ENCODE data around the gene BCAR3. TPM values are rescaled to one million over a fixed set of nuclear protein-coding genes. Genes with fewer than 3 reads are reported as not detected.
"Not testable (repeated sequence)": the region's sequence is repeated elsewhere in the genome, so short reads cannot be mapped to it uniquely, and the experiment has no call there.

The BCAR3 gene
- total RNA-seq, 5 donors from 2014 or later (not counting 1 experiment from before 2014, with no cell fraction given) = 0.63 to 2.5 (median 1.4) TPM

DNA sequence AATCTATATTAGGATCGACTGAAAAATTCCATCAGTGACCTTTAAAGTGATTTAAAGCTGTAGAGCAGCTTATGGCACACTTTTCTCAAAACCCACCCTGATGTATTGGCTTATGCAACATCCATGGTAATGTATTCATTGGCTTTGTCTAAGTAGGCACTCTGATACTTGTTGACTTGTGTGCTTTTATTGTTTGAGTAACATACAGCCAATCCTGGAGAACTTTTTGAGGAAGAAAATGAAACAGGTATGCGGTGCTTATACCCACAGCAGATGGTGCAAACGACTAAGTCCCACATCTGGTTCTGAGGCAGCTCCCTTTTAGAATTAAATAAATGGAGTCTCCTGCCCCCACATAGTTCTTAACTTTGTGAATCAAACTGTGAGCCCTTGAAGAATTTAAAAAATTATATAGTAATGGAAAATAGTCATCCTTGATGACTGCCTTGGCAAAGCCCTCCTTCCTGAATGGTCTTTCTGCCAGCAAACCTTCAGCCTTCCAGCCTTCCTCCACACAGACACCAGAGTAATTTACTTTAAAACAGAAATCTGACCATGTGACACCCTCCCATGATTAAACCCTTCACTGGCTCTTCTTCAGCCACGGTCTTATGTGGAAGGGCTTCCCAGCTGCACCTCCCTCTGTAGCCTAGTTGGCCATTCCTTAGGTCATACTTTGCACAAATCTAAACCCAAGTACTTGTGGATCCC is 116.0 kb downstream of the BCAR3 start:
- H3K27ac Mint-ChIP-seq = no peak overlapping the region
- H3K36me3 ChIP-seq (ENCODE audit: control insufficient read depth in 2 of 2, extremely low read depth in 1 of 2, insufficient read depth in 1 of 2, low read length in 1 of 2) = no peaks in the 10 kb centered on the region
- H3K27ac ChIP-seq (ENCODE audit: low read length) = no peak overlapping the region
- POLR2A ChIA-PET = no interaction called here
- no peaks in the 10 kb centered on the region for H3K9me3 ChIP-seq
- no peaks in the 10 kb centered on the region for H3K4me1 ChIP-seq (ENCODE audit: control insufficient read depth in 1 of 2, extremely low read depth in 1 of 2, insufficient read depth in 2 of 2, low read length in 2 of 2)
- no peaks in the 10 kb centered on the region for H3K27me3 ChIP-seq (replicated peaks in 1 of 2; ENCODE audit: control insufficient read depth in 2 of 2, extremely low read depth in 1 of 2, insufficient read depth in 2 of 2, low read length in 1 of 2)
- DNase-seq (no peak), ATAC-seq (replicated peaks in 1 of 4) (no peak)
- H3K4me3 ChIP-seq (ENCODE audit: control insufficient read depth in 1 of 2, extremely low read depth in 1 of 2, low read length in 1 of 2) = no peak overlapping the region
- CTCF ChIA-PET = no interaction called here
- no peaks in the 10 kb centered on the region for H3K9me3 Mint-ChIP-seq
- WGBS (ENCODE audit: insufficient coverage) = 86% methylated on average over 1 of the region's 4 CpGs
- no peaks in the 10 kb centered on the region for H3K27me3 Mint-ChIP-seq
- H3K4me1 Mint-ChIP-seq = no peaks in the 10 kb centered on the region
- peaks cover 2% of the 10 kb centered on the region for H3K36me3 Mint-ChIP-seq
- H3K4me3 Mint-ChIP-seq = no peak overlapping the region

DNA sequence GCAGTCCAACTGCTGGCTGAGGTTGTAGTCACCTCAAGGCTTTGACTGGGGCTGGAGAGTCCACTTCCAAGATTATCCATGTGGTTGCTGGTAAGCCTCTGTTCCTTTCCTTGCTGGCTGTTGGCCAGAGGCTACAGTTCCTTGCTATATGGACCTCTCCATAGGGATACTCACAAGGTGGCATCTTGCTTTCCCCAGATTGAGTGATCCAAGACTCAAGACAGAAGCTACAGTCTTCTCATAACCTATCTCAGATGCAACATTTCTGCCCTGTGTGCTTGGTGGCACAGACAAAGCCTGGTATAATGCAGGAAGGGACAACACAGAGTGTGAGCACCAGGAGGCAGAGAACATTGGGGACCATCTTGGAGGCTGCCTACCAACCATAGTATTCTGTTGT is 121.9 kb downstream of the BCAR3 start:
- H3K4me3 ChIP-seq (ENCODE audit: control insufficient read depth in 1 of 2, extremely low read depth in 1 of 2, low read length in 1 of 2) = no peak overlapping the region
- no peaks in the 10 kb centered on the region for H3K36me3 Mint-ChIP-seq

DNA sequence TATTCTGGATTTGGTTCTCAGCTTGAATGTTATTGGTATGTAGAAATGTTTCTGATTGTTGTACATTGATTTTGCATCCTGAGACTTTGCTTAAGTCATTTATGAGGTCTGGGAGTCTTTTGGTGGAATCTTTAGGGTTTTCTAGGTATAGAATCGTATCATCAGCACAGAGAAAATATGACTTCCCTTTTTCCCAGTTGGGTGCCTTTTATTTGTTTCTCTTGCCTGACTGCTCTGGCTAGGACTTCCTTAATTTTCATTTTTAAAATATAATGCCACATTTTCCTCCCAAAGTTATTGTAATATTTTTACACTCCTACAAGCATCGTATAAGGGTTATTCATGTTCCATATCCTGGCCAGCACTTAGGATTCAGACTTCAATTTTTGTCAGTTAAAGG is 122.6 kb downstream of the BCAR3 start:
- Mint-ChIP-seq H3K36me3 (no peaks in the 10 kb centered on the region), H3K27me3 (peaks cover 0 to 3% of the 10 kb centered on the region in 2 donors), H3K4me1 (peaks cover 10 to 14% (median 13%) of the 10 kb centered on the region in 3 donors), H3K27ac (no peak overlapping the region), H3K9me3 (no peaks in the 10 kb centered on the region), H3K4me3 (no peak overlapping the region)
- CTCF ChIA-PET = no interaction called here
- ATAC-seq (replicated peaks in 1 of 4) (no peak), DNase-seq (no peak)
- no peaks in the 10 kb centered on the region for H3K36me3 ChIP-seq (ENCODE audit: control insufficient read depth in 2 of 2, extremely low read depth in 1 of 2, insufficient read depth in 1 of 2, low read length in 1 of 2)
- POLR2A ChIA-PET = no interaction called here
- no peaks in the 10 kb centered on the region for H3K27me3 ChIP-seq (replicated peaks in 1 of 2; ENCODE audit: control insufficient read depth in 2 of 2, extremely low read depth in 1 of 2, insufficient read depth in 2 of 2, low read length in 1 of 2)
- peaks cover 0 to 10% of the 10 kb centered on the region in 2 experiments for H3K4me1 ChIP-seq (ENCODE audit: control insufficient read depth in 1 of 2, extremely low read depth in 1 of 2, insufficient read depth in 2 of 2, low read length in 2 of 2)
- H3K27ac ChIP-seq (ENCODE audit: low read length) = no peak overlapping the region
- no peaks in the 10 kb centered on the region for H3K9me3 ChIP-seq
- no CpG with 5 or more reads among the region's 2 CpGs for WGBS (ENCODE audit: insufficient coverage)
- H3K4me3 ChIP-seq (ENCODE audit: control insufficient read depth in 1 of 2, extremely low read depth in 1 of 2, low read length in 1 of 2) = no peak overlapping the region

More for the DNA sequence above, 121.9 kb downstream of the BCAR3 start:
- no peak overlapping the region for H3K4me3 Mint-ChIP-seq
- no peaks in the 10 kb centered on the region for H3K36me3 ChIP-seq (ENCODE audit: control insufficient read depth in 2 of 2, extremely low read depth in 1 of 2, insufficient read depth in 1 of 2, low read length in 1 of 2)
- POLR2A ChIA-PET = no interaction called here
- no peaks in the 10 kb centered on the region for H3K27me3 ChIP-seq (replicated peaks in 1 of 2; ENCODE audit: control insufficient read depth in 2 of 2, extremely low read depth in 1 of 2, insufficient read depth in 2 of 2, low read length in 1 of 2)
- H3K4me1 ChIP-seq (ENCODE audit: control insufficient read depth in 1 of 2, extremely low read depth in 1 of 2, insufficient read depth in 2 of 2, low read length in 2 of 2) = peaks cover 0 to 8% of the 10 kb centered on the region in 2 experiments
- no peaks in the 10 kb centered on the region for H3K9me3 ChIP-seq
- no peak for DNase-seq
- CTCF ChIA-PET = no interaction called here
- H3K4me1 Mint-ChIP-seq = peaks cover 7 to 8% (median 7%) of the 10 kb centered on the region in 3 donors
- H3K27me3 Mint-ChIP-seq = peaks cover 0 to 3% of the 10 kb centered on the region in 2 donors
- no peak overlapping the region for H3K27ac Mint-ChIP-seq
- H3K9me3 Mint-ChIP-seq = no peaks in the 10 kb centered on the region
- no peak for ATAC-seq (replicated peaks in 1 of 4)
- no peak overlapping the region for H3K27ac ChIP-seq (ENCODE audit: low read length)

- no peaks in the 10 kb centered on the region for H3K36me3 Mint-ChIP-seq
- H3K4me1 ChIP-seq (ENCODE audit: control insufficient read depth in 1 of 2, extremely low read depth in 1 of 2, insufficient read depth in 2 of 2, low read length in 2 of 2) = peaks cover 0 to 10% of the 10 kb centered on the region in 2 experiments
- no peak overlapping the region for H3K4me3 ChIP-seq (ENCODE audit: control insufficient read depth in 1 of 2, extremely low read depth in 1 of 2, low read length in 1 of 2)
- no peak overlapping the region for H3K27ac ChIP-seq (ENCODE audit: low read length)
- DNase-seq = no peak
- no peak overlapping the region for H3K27ac Mint-ChIP-seq
- peaks cover 10 to 28% (median 19%) of the 10 kb centered on the region in 3 donors for H3K4me1 Mint-ChIP-seq
- POLR2A ChIA-PET = no interaction called here
- peaks cover 0 to 6% of the 10 kb centered on the region in 2 donors for H3K27me3 Mint-ChIP-seq
- ATAC-seq (replicated peaks in 1 of 4) = no peak
- no peaks in the 10 kb centered on the region for H3K36me3 ChIP-seq (ENCODE audit: control insufficient read depth in 2 of 2, extremely low read depth in 1 of 2, insufficient read depth in 1 of 2, low read length in 1 of 2)
- no CpG with 5 or more reads among the region's 2 CpGs for WGBS (ENCODE audit: insufficient coverage)
- no peak overlapping the region for H3K4me3 Mint-ChIP-seq
- CTCF ChIA-PET = no interaction called here
- no peaks in the 10 kb centered on the region for H3K27me3 ChIP-seq (replicated peaks in 1 of 2; ENCODE audit: control insufficient read depth in 2 of 2, extremely low read depth in 1 of 2, insufficient read depth in 2 of 2, low read length in 1 of 2)
- no peaks in the 10 kb centered on the region for H3K9me3 Mint-ChIP-seq
- no peaks in the 10 kb centered on the region for H3K9me3 ChIP-seq
Measured at GRCh38 chr1:93556291-93556690, 125.3 kb downstream of the BCAR3 start.

GRCh38 chr1:93554883-93555872 is 126.5 kb downstream of the BCAR3 start:
- Mint-ChIP-seq H3K4me1 (peaks cover 10 to 28% (median 19%) of the 10 kb centered on the region in 3 donors), H3K9me3 (no peaks in the 10 kb centered on the region), H3K36me3 (peaks cover 3% of the 10 kb centered on the region), H3K27ac (no peak overlapping the region), H3K4me3 (no peak overlapping the region), H3K27me3 (peaks cover 0 to 6% of the 10 kb centered on the region in 2 donors)
- WGBS (ENCODE audit: insufficient coverage) = 94% methylated on average over 3 of the region's 7 CpGs
- Histone ChIP-seq H3K36me3 (ENCODE audit: control insufficient read depth in 2 of 2, extremely low read depth in 1 of 2, insufficient read depth in 1 of 2, low read length in 1 of 2) (no peaks in the 10 kb centered on the region), H3K9me3 (no peaks in the 10 kb centered on the region), H3K27ac (ENCODE audit: low read length) (no peak overlapping the region), H3K4me1 (ENCODE audit: control insufficient read depth in 1 of 2, extremely low read depth in 1 of 2, insufficient read depth in 2 of 2, low read length in 2 of 2) (peaks cover 0 to 10% of the 10 kb centered on the region in 2 experiments), H3K4me3 (ENCODE audit: control insufficient read depth in 1 of 2, extremely low read depth in 1 of 2, low read length in 1 of 2) (no peak overlapping the region), H3K27me3 (replicated peaks in 1 of 2; ENCODE audit: control insufficient read depth in 2 of 2, extremely low read depth in 1 of 2, insufficient read depth in 2 of 2, low read length in 1 of 2) (no peaks in the 10 kb centered on the region)
- no peak for DNase-seq
- ATAC-seq (replicated peaks in 1 of 4) = no peak
- ChIA-PET POLR2A (interaction anchor here in 1 of 2 donors (0.6 kb wide), 1 partner anchor 70 kb away, joined by 3 read pairs; no protein-coding TSS in a partner anchor), CTCF (no interaction called here)

- H3K27ac ChIP-seq (ENCODE audit: low read length); H3K9me3 Mint-ChIP-seq; H3K4me3 ChIP-seq (ENCODE audit: control insufficient read depth in 1 of 2, extremely low read depth in 1 of 2, low read length in 1 of 2); H3K36me3 ChIP-seq (ENCODE audit: control insufficient read depth in 2 of 2, extremely low read depth in 1 of 2, insufficient read depth in 1 of 2, low read length in 1 of 2); H3K27me3 Mint-ChIP-seq; H3K27me3 ChIP-seq (replicated peaks in 1 of 2; ENCODE audit: control insufficient read depth in 2 of 2, extremely low read depth in 1 of 2, insufficient read depth in 2 of 2, low read length in 1 of 2); DNase-seq; CTCF ChIA-PET; H3K36me3 Mint-ChIP-seq; ATAC-seq (replicated peaks in 1 of 4); POLR2A ChIA-PET; H3K4me1 ChIP-seq (ENCODE audit: control insufficient read depth in 1 of 2, extremely low read depth in 1 of 2, insufficient read depth in 2 of 2, low read length in 2 of 2); H3K9me3 ChIP-seq; H3K27ac Mint-ChIP-seq; H3K4me3 Mint-ChIP-seq: not testable (repeated sequence)
- WGBS (ENCODE audit: insufficient coverage) = no CpG with 5 or more reads among the region's 4 CpGs
- peaks cover 10 to 28% (median 19%) of the 10 kb centered on the region in 3 donors for H3K4me1 Mint-ChIP-seq
Measured at GRCh38 chr1:93553886-93554490, 127.6 kb downstream of the BCAR3 start.

Measured in T-cell (primary cell).